HepG2 (cell line): ENCODE measurements around the gene MACROH2A1. TPM values are rescaled to one million over a fixed set of nuclear protein-coding genes. Genes with fewer than 3 reads are reported as not detected.

Experiments
- BRCA1 ChIP-seq: sonication (generic); formaldehyde crosslinking; IDR thresholded peaks from 2 replicates; pipeline ENCODE4 v1.4.0; 2020; ENCODE audit warnings: missing genetic modification reagents
- CREB1 ChIP-seq, 2 experiments: fragments of 450-650 bp in 1 of 2; IDR thresholded peaks; 2 replicates each; pipeline ENCODE4 v1.6.1; 2016 to 2017; ENCODE audit warnings: control low read depth in 1 of 2, mild to moderate bottlenecking in 1 of 2, missing compliant biosample characterization in 1 of 2, missing genetic modification characterization in 1 of 2
- ERF ChIP-seq: IDR thresholded peaks from 2 replicates; pipeline ENCODE4 v1.6.1; 2018; ENCODE audit warnings: missing biosample characterization, missing genetic modification reagents
- FOXA1 ChIP-seq, 2 experiments: fragments of 450-650 bp in 1 of 2; sonication (generic) in 1 of 2; formaldehyde crosslinking in 1 of 2; IDR thresholded peaks; 2 replicates each; pipeline versions ENCODE4 v1.4.0 to v1.6.1; 2016 to 2020; ENCODE audit warnings: missing genetic modification reagents in 1 of 2
- HDAC1 ChIP-seq: sonication (generic); formaldehyde crosslinking; IDR thresholded peaks from 2 replicates; pipeline ENCODE4 v1.5.1; 2020; ENCODE audit warnings: mild to moderate bottlenecking, missing genetic modification reagents
- HNF4A ChIP-seq: sonication (generic); formaldehyde crosslinking; IDR thresholded peaks from 2 replicates; pipeline ENCODE4 v1.4.0; 2020; ENCODE audit warnings: missing genetic modification reagents
- JDP2 ChIP-seq: sonication (generic); formaldehyde crosslinking; IDR thresholded peaks from 2 replicates; pipeline ENCODE4 v1.8.1; 2022; ENCODE audit warnings: missing genetic modification reagents, borderline replicate concordance
- KDM5A ChIP-seq: fragments of 200-600 bp; sonication (generic); IDR thresholded peaks from 2 replicates; pipeline ENCODE4 v1.7.0; 2018; ENCODE audit warnings: antibody characterized with exemption, mild to moderate bottlenecking, low read length, borderline replicate concordance
- KLF6 ChIP-seq: IDR thresholded peaks from 2 replicates; pipeline ENCODE4 v1.8.0; 2016; ENCODE audit warnings: missing biosample characterization, missing genetic modification reagents
- MLLT10 ChIP-seq: sonication (generic); formaldehyde crosslinking; IDR thresholded peaks from 2 replicates; pipeline ENCODE4 v1.4.0; 2020; ENCODE audit warnings: missing genetic modification reagents
- SMARCC2 ChIP-seq: fragments of 450-650 bp; IDR thresholded peaks from 2 replicates; pipeline ENCODE4 v1.6.1; 2017; ENCODE audit warnings: antibody characterized with exemption, mild to moderate bottlenecking
- SRF ChIP-seq: IDR thresholded peaks from 2 replicates; pipeline ENCODE4 v1.6.1; 2011; ENCODE audit warnings: mild to moderate bottlenecking, low read depth, low read length, moderate library complexity
- TEAD2 ChIP-seq: sonication (generic); formaldehyde crosslinking; IDR thresholded peaks from 2 replicates; pipeline ENCODE4 v1.9.0; 2021; ENCODE audit warnings: missing genetic modification reagents
- ZBTB1 ChIP-seq: sonication (generic); formaldehyde crosslinking; IDR thresholded peaks from 2 replicates; pipeline ENCODE4 v1.4.0; 2020; ENCODE audit warnings: missing genetic modification reagents, borderline replicate concordance
- ZNF569 ChIP-seq: sonication (generic); formaldehyde crosslinking; IDR thresholded peaks from 2 replicates; pipeline ENCODE4 v1.5.0; 2020; ENCODE audit warnings: mild to moderate bottlenecking, missing genetic modification reagents, moderate library complexity, borderline replicate concordance
- ZSCAN22 ChIP-seq: sonication (generic); formaldehyde crosslinking; IDR thresholded peaks from 2 replicates; pipeline ENCODE4 v1.4.0; 2020; ENCODE audit warnings: mild to moderate bottlenecking, missing genetic modification reagents
- ZSCAN25 ChIP-seq: sonication (generic); formaldehyde crosslinking; IDR thresholded peaks from 2 replicates; pipeline ENCODE4 v1.8.0; 2022; ENCODE audit warnings: mild to moderate bottlenecking, missing genetic modification reagents
- ZSCAN31 ChIP-seq: sonication (generic); formaldehyde crosslinking; IDR thresholded peaks from 2 replicates; pipeline ENCODE4 v1.5.0; 2020; ENCODE audit warnings: low read depth, mild to moderate bottlenecking, missing genetic modification reagents
- polyA plus RNA-seq, 8 experiments: library from polyadenylated mRNA; depleted of rRNA in 3 of 8; stranded (reverse) in 7 of 8; unstranded in 1 of 8; fragments of >200 nt; fragmentation: Illumina TruSeq in 4 of 8; extraction: Trizol in 4 of 8; gene quantifications; 2 replicates each; pipeline versions ENCODE4 v1.2.1 to v1.2.3, GENCODE V29; 2011 to 2016; ENCODE audit warnings: low read depth in 4 of 8, missing spikeins in 1 of 8, mixed read lengths in 1 of 8; ENCODE audit not compliant: insufficient read depth in 1 of 8
- total RNA-seq, 5 experiments: library from RNA; depleted of rRNA; stranded (reverse); fragments of >200 nt; fragmentation: Illumina TruSeq; extraction: Trizol; gene quantifications; 2 replicates each; pipeline ENCODE4 v1.2.3, GENCODE V29; 2016; ENCODE audit warnings: low read depth in 1 of 5
- TF ChIP-seq, protein P1 (sequence below): sonication (generic); formaldehyde crosslinking; IDR thresholded peaks from 2 replicates; pipeline ENCODE4 v1.5.1; 2020; ENCODE audit warnings: missing genetic modification reagents, mild to moderate bottlenecking, borderline replicate concordance
- TF ChIP-seq, protein P2 (sequence below): sonication (generic); formaldehyde crosslinking; IDR thresholded peaks from 2 replicates; pipeline ENCODE4 v1.8.1; 2023; ENCODE audit warnings: mild to moderate bottlenecking, moderate library complexity, missing genetic modification reagents
- TF ChIP-seq, protein P3 (sequence below): sonication (generic); formaldehyde crosslinking; IDR thresholded peaks from 2 replicates; pipeline ENCODE4 v1.4.0; 2020; ENCODE audit warnings: missing genetic modification reagents
- TF ChIP-seq, protein P4 (sequence below): sonication (generic); formaldehyde crosslinking; conservative IDR thresholded peaks from 2 replicates; pipeline ENCODE4 v1.4.0; 2020; ENCODE audit warnings: missing genetic modification reagents

MACROH2A1 gene
- total and polyA plus RNA-seq, 2 of the 13 experiments (the other 11 are each of a cell fraction or from before 2014, with no cell fraction given): 69.1 to 158 TPM

DNA sequence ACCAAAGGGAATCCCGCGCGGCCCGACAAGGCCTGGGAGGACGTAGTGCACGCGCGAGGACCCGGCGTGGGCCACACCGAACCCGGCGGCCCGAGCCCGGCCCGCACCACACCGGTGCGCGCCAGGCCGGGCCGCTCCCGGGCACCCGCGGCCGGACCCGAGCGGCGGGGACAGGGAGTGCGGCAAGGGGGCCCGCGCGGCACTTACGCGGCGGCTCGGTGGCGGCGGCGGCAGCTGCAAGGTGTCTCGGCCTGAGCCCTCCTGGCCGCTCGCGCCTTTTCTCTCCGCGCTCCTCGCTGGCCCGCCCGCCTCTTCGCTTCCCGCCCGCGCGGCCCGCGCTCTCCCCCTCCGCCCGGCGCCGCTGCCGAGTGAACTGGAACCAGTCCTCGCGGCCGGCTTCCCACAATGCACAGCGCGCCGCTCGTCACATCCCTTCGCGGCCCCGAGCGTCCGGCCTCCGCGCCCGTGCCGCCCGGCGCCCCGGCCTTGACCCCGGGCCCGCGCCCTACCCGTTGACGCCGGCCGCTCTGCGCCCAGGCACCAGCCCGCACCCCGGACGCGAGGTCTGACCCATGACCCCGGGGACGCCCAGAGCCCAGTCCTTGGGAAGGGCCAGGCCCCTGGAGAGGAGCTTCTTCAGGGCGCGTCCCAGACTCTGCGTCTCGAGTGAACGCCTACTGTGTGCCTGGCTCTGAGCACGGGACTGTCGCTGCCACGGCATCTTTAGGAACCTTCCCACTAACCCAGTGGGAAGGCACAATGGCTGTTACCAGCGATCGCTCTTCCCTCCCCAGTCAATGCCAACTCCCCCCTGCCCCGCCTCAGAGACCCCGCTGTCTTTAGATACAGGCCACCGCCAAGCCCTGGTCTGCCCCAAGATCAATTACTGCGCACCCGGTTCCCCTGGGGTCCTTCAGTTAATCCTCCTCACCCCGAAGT, at the start of gene MACROH2A1 (continued):
- TF ChIP-seq ZBTB1: no peak
- TF ChIP-seq, protein P1, sequence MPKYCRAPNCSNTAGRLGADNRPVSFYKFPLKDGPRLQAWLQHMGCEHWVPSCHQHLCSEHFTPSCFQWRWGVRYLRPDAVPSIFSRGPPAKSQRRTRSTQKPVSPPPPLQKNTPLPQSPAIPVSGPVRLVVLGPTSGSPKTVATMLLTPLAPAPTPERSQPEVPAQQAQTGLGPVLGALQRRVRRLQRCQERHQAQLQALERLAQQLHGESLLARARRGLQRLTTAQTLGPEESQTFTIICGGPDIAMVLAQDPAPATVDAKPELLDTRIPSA (CRISPR knock-in tag): no peak
- TF ChIP-seq HDAC1 (CRISPR knock-in tag): 0 out of 2 replicates have a peak, but pooled peaks have one; percentile 30
- peak; percentile 63 for TF ChIP-seq ZSCAN31 (CRISPR knock-in tag)
- TF ChIP-seq SMARCC2: no peak
- no peak for TF ChIP-seq TEAD2 (CRISPR knock-in tag)
- TF ChIP-seq MLLT10 (CRISPR knock-in tag): no peak
- TF ChIP-seq, protein P2, sequence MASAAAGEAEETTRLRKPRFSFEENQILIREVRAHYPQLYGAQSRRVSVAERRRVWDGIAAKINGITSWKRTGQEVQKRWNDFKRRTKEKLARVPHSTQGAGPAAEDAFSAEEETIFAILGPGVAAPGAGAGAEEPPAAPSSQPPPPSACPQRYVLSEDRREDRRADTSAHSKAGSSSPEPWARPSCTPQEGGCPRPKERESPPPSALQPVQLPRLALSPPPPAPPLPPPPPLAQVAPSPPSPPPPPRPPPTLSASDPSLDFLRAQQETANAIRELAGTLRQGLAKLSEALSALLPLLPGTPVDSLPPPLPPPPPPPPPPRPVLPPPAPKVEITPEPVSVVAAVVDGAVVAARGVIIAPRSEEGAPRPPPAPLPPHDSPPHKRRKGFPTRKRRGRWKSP (CRISPR knock-in tag): peak; percentile 14; the same call in 1 of the 2 replicates
- peak; percentile 68; the same call in 1 of the 2 replicates for TF ChIP-seq KLF6 (CRISPR knock-in tag)
- peak; percentile 63 for TF ChIP-seq HNF4A
- no peak for TF ChIP-seq JDP2 (CRISPR knock-in tag)
- TF ChIP-seq FOXA1 (IDR thresholded peaks at IDR 0.05): no peak
- TF ChIP-seq FOXA1 (CRISPR knock-in tag; IDR thresholded peaks at IDR 0.05): 0 out of 2 replicates have a peak, but pooled peaks have one; percentile 6
- no peak for TF ChIP-seq SRF
- no peak for TF ChIP-seq KDM5A
- TF ChIP-seq ZSCAN25: peak; percentile 80; the same call in 1 of the 2 replicates
- TF ChIP-seq, protein P3, sequence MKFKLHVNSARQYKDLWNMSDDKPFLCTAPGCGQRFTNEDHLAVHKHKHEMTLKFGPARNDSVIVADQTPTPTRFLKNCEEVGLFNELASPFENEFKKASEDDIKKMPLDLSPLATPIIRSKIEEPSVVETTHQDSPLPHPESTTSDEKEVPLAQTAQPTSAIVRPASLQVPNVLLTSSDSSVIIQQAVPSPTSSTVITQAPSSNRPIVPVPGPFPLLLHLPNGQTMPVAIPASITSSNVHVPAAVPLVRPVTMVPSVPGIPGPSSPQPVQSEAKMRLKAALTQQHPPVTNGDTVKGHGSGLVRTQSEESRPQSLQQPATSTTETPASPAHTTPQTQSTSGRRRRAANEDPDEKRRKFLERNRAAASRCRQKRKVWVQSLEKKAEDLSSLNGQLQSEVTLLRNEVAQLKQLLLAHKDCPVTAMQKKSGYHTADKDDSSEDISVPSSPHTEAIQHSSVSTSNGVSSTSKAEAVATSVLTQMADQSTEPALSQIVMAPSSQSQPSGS (CRISPR knock-in tag): peak; percentile 36; the same call in 1 of the 2 replicates
- TF ChIP-seq CREB1 (IDR thresholded peaks at IDR 0.05): peak; percentile 25; the same call in 1 of the 2 replicates
- TF ChIP-seq CREB1 (CRISPR knock-in tag; IDR thresholded peaks at IDR 0.05): no peak
- peak; percentile 57; the same call in 1 of the 2 replicates for TF ChIP-seq ERF (CRISPR knock-in tag)
- TF ChIP-seq, protein P4, sequence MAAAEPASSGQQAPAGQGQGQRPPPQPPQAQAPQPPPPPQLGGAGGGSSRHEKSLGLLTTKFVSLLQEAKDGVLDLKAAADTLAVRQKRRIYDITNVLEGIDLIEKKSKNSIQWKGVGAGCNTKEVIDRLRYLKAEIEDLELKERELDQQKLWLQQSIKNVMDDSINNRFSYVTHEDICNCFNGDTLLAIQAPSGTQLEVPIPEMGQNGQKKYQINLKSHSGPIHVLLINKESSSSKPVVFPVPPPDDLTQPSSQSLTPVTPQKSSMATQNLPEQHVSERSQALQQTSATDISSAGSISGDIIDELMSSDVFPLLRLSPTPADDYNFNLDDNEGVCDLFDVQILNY (CRISPR knock-in tag): peak; percentile 78
- no peak for TF ChIP-seq ZNF569 (CRISPR knock-in tag)
- TF ChIP-seq BRCA1 (CRISPR knock-in tag): no peak
- TF ChIP-seq ZSCAN22 (CRISPR knock-in tag): no peak
